MM.1S (cell line): ENCODE measurements around the gene MRPS2.

Experiments used
- DNase-seq: peaks from one replicate; pipeline ENCODE4 v3.0.0-alpha.2; 2015
- H2AFZ ChIP-seq: fragments of 300-600 bp; sonication (generic); 2 replicates; pipeline ENCODE4 v1.6.0; 2016; ENCODE audit warnings: antibody characterized with exemption, low read length
- H3F3A ChIP-seq: fragments of 300-600 bp; sonication (generic); 2 replicates; pipeline ENCODE4 v1.6.1; 2016; ENCODE audit warnings: mild to moderate bottlenecking, antibody characterized with exemption, low read length, moderate library complexity, mixed read lengths; ENCODE audit not compliant: insufficient read depth
- H3K27ac ChIP-seq: fragments of 300-600 bp; sonication (generic); 2 replicates; pipeline ENCODE4 v1.5.1; 2016; ENCODE audit warnings: mild to moderate bottlenecking, low read length
- H3K27me3 ChIP-seq: fragments of 300-600 bp; sonication (generic); replicated peaks from 2 replicates; pipeline ENCODE4 v1.6.0; 2016; ENCODE audit warnings: low read length; ENCODE audit not compliant: insufficient read depth
- H3K36me3 ChIP-seq: fragments of 300-600 bp; sonication (generic); replicated peaks from 2 replicates; pipeline ENCODE4 v1.6.1; 2016; ENCODE audit warnings: mild to moderate bottlenecking, low read length, mixed read lengths; ENCODE audit not compliant: insufficient read depth
- H3K4me1 ChIP-seq: fragments of 300-600 bp; sonication (generic); 2 replicates; pipeline ENCODE4 v1.6.1; 2016; ENCODE audit warnings: low read length, mixed read lengths
- H3K4me2 ChIP-seq: fragments of 300-600 bp; sonication (generic); 2 replicates; pipeline ENCODE4 v1.6.0; 2016; ENCODE audit warnings: low read depth, low read length
- H3K4me3 ChIP-seq: fragments of 300-600 bp; sonication (generic); 2 replicates; pipeline ENCODE4 v1.5.1; 2016; ENCODE audit warnings: low read length, mixed read lengths
- H3K79me2 ChIP-seq: fragments of 300-600 bp; sonication (generic); 2 replicates; pipeline ENCODE4 v1.6.1; 2016; ENCODE audit warnings: mixed run types, low read length, mixed read lengths
- H3K9ac ChIP-seq: fragments of 300-600 bp; sonication (generic); 2 replicates; pipeline ENCODE4 v1.6.1; 2016; ENCODE audit warnings: low read length, mixed read lengths
- H3K9me2 ChIP-seq: fragments of 300-600 bp; sonication (generic); replicated peaks from 2 replicates; pipeline ENCODE4 v1.6.1; 2016; ENCODE audit warnings: mild to moderate bottlenecking, low read length, mixed read lengths; ENCODE audit not compliant: insufficient read depth
- H3K9me3 ChIP-seq: fragments of 300-600 bp; sonication (generic); replicated peaks from 2 replicates; pipeline ENCODE4 v1.6.1; 2016; ENCODE audit warnings: mild to moderate bottlenecking, low read length, mixed read lengths; ENCODE audit not compliant: insufficient read depth
- H4K20me1 ChIP-seq: fragments of 300-600 bp; sonication (generic); 2 replicates; pipeline ENCODE4 v1.6.1; 2016; ENCODE audit warnings: mild to moderate bottlenecking, low read length, moderate library complexity, mixed read lengths; ENCODE audit not compliant: insufficient read depth
- CTCF ChIP-seq: fragments of 300-600 bp; sonication (generic); IDR thresholded peaks from 2 replicates; pipeline ENCODE4 v1.5.1; 2016; ENCODE audit warnings: antibody characterized with exemption, low read length, mixed read lengths
- EZH2 ChIP-seq: fragments of 300-600 bp; sonication (generic); optimal IDR thresholded peaks from 2 replicates; pipeline ENCODE3; 2017; ENCODE audit warnings: low read depth, mild to moderate bottlenecking, antibody characterized with exemption, low read length, mixed read lengths
- EZH2phosphoT487 ChIP-seq: fragments of 300-600 bp; sonication (generic); IDR thresholded peaks from 2 replicates; pipeline ENCODE4 v1.6.1; 2018; ENCODE audit warnings: antibody characterized with exemption, low read length

MRPS2 gene

GRCh38 chr9:135479469-135480052, 20.9 kb upstream of the MRPS2 start, which contains the start of gene PPP1R26:
Gene PPP1R26 (plus strand): TSS chr9:135479782. CDS start chr9:135484511, 4,729 bp downstream.
- peaks cover 20% of the 10 kb centered on the region for H3F3A ChIP-seq
- H3K9me2 ChIP-seq = no peaks in the 10 kb centered on the region
- H4K20me1 ChIP-seq = no peaks in the 10 kb centered on the region
- DNase-seq = peak; percentile 43
- peak within 1 kb of the TSS; percentile 95 for H3K4me2 ChIP-seq
- H3K9me3 ChIP-seq = no peaks in the 10 kb centered on the region
- TF ChIP-seq EZH2phosphoT487 (no peak), EZH2 (no peak), CTCF (no peak)
- peaks cover 4% of the 10 kb centered on the region for H3K27me3 ChIP-seq
- H3K9ac ChIP-seq = peak within 1 kb of the TSS; percentile 42; the same call in 1 of the 2 replicates
- H3K27ac ChIP-seq = peak within 1 kb of the TSS; percentile 20; the same call in 1 of the 2 replicates
- H2AFZ ChIP-seq = peak within 1 kb of the TSS; percentile 93
- H3K36me3 ChIP-seq = no peaks in the 10 kb centered on the region
- peaks cover 5% of the 10 kb centered on the region; the same call in 1 of the 2 replicates for H3K79me2 ChIP-seq
- 0 out of 2 replicates have a peak, but pooled peaks cover 6% of the 10 kb centered on the region for H3K4me1 ChIP-seq
- peak within 1 kb of the TSS; percentile 89 for H3K4me3 ChIP-seq

GRCh38 chr9:135480071-135480939, 20.2 kb upstream of the MRPS2 start:
- Histone ChIP-seq H3K36me3 (no peaks in the 10 kb centered on the region), H2AFZ (peak overlapping the region; percentile 93), H3K9me3 (no peaks in the 10 kb centered on the region), H3K27ac (no peak overlapping the region), H4K20me1 (no peaks in the 10 kb centered on the region), H3K9me2 (no peaks in the 10 kb centered on the region), H3K4me2 (peak overlapping the region; percentile 95), H3K4me3 (peak overlapping the region; percentile 89), H3K9ac (peak overlapping the region; percentile 42; the same call in 1 of the 2 replicates), H3K4me1 (0 out of 2 replicates have a peak, but pooled peaks cover 6% of the 10 kb centered on the region), H3K27me3 (no peaks in the 10 kb centered on the region), H3K79me2 (peaks cover 5% of the 10 kb centered on the region; the same call in 1 of the 2 replicates), H3F3A (peaks cover 20% of the 10 kb centered on the region)
- TF ChIP-seq EZH2 (no peak), CTCF (no peak), EZH2phosphoT487 (no peak)
- DNase-seq = peak; percentile 25

GRCh38 chr9:135480940-135481310, 19.6 kb upstream of the MRPS2 start:
- peak overlapping the region; percentile 42; the same call in 1 of the 2 replicates for H3K9ac ChIP-seq
- no peak overlapping the region for H3K27ac ChIP-seq
- 0 out of 2 replicates have a peak, but pooled peaks cover 6% of the 10 kb centered on the region for H3K4me1 ChIP-seq
- H3K36me3 ChIP-seq = no peaks in the 10 kb centered on the region
- H3F3A ChIP-seq = peaks cover 20% of the 10 kb centered on the region
- H3K9me2 ChIP-seq = no peaks in the 10 kb centered on the region
- H3K27me3 ChIP-seq = no peaks in the 10 kb centered on the region
- peak overlapping the region; percentile 95 for H3K4me2 ChIP-seq
- peak overlapping the region; percentile 93 for H2AFZ ChIP-seq
- no peaks in the 10 kb centered on the region for H3K9me3 ChIP-seq
- H4K20me1 ChIP-seq = no peaks in the 10 kb centered on the region
- TF ChIP-seq CTCF = no peak; the same call in 1 of the 2 replicates
- no peak for TF ChIP-seq EZH2
- TF ChIP-seq EZH2phosphoT487 = no peak
- H3K79me2 ChIP-seq = peaks cover 5% of the 10 kb centered on the region; the same call in 1 of the 2 replicates
- DNase-seq = peak; percentile 40
- peak overlapping the region; percentile 89 for H3K4me3 ChIP-seq
